Measurements from ENCODE around the gene LEFTY1. TPM values are rescaled to one million over a fixed set of nuclear protein-coding genes. Genes with fewer than 3 reads are reported as not detected.

The LEFTY1 gene
- total and polyA plus RNA-seq, 9 of the 15 experiments (the other 6 are each of a cell fraction or from before 2014, with no cell fraction given): 0.07 to 0.24 (median 0.17) TPM; not detected in 5

DNA sequence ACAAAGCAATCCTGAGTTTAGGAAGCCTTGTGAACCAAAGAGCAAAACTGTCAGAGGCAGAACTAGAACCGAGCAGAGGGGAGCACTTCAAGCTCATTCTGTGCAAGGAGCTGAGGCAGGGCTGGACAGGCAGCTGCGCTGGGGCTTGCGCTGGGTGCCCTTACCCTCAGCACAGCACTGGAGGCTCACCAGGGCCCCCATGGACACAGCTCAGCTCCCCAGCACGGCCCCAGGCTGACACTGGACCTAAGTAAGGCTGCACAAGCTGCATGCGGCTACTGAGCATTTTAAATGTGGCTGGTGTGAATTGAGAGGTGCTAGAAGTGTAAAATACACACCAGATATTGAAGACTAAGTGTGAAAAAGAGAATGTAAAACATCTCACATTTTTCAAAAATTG is 28.8 kb downstream of the LEFTY1 start:
- no peaks in the 10 kb centered on the region for H3K4me1 ChIP-seq (replicated peaks in 1 of 2; ENCODE audit: control insufficient read depth in 2 of 2, insufficient read depth in 2 of 2, low read length in 2 of 2)
- intact Hi-C loops (cut with micrococcal nuclease) (no loop called here), in situ Hi-C loops (cut with MboI) (no loop called here)
- H2AFZ ChIP-seq (ENCODE audit: low read depth, low read length): no peak overlapping the region
- no peak overlapping the region for H3K4me3 ChIP-seq
- no peaks in the 10 kb centered on the region for H3K9me3 ChIP-seq (replicated peaks; ENCODE audit: control insufficient read depth, insufficient read depth, low read depth, low read length)
- BruUV-seq (replicated peaks): no TSS peak
- no peaks in the 10 kb centered on the region for H3K9me1 ChIP-seq (ENCODE audit: control insufficient read depth, insufficient read depth, low read length)
- ChIA-PET POLR2A (interaction anchor here (0.6 to 2.0 kb wide), 8 partner anchors 13 to 421 kb away, joined by 3 to 8 read pairs (median 4); partner anchors contain the start of gene TMEM63A), CTCF (ENCODE audit: low intra/inter-chr PET ratio) (no interaction called here)
- FAIRE-seq (no peak), DNase-seq (ENCODE audit: extremely low read depth in 1 of 4, low spot score in 3 of 4) (no peak), ATAC-seq (no peak)
- H3K4me2 ChIP-seq (ENCODE audit: insufficient read depth, low read length): no peak overlapping the region
- 84% methylated on average over 5 of the region's 5 CpGs for WGBS (ENCODE audit: insufficient coverage, low coverage, missing lambda C conversion rate)
- no peaks in the 10 kb centered on the region for H4K20me1 ChIP-seq (replicated peaks; ENCODE audit: control insufficient read depth, insufficient read depth, low read length)
- H3K9ac ChIP-seq (ENCODE audit: insufficient read depth in 1 of 2, low read depth in 2 of 2, low read length in 2 of 2): no peak overlapping the region; a peak in 1 of 4 replicates
- H3K79me2 ChIP-seq (ENCODE audit: control insufficient read depth, insufficient read depth, low read length): no peaks in the 10 kb centered on the region
- H3K36me3 ChIP-seq (ENCODE audit: control insufficient read depth, insufficient read depth, low read length): peaks cover 86% of the 10 kb centered on the region; the same call in 2 of the 3 replicates
- no peaks in the 10 kb centered on the region for H3K27me3 ChIP-seq (ENCODE audit: control insufficient read depth in 2 of 2, insufficient read depth in 2 of 2, low read length in 2 of 2)
- no peak overlapping the region for H3K27ac ChIP-seq (ENCODE audit: extremely low read depth, low read depth, low read length)
- no peak for TF ChIP-seq MTF1 (CRISPR knock-in tag; IDR thresholded peaks at IDR 0.05; ENCODE audit: borderline replicate concordance)
- TF ChIP-seq ATF1 (CRISPR knock-in tag; IDR thresholded peaks at IDR 0.05): no peak
- no peak for TF ChIP-seq ATF1 (tag; IDR thresholded peaks at IDR 0.05)
- TF ChIP-seq, protein P1, sequence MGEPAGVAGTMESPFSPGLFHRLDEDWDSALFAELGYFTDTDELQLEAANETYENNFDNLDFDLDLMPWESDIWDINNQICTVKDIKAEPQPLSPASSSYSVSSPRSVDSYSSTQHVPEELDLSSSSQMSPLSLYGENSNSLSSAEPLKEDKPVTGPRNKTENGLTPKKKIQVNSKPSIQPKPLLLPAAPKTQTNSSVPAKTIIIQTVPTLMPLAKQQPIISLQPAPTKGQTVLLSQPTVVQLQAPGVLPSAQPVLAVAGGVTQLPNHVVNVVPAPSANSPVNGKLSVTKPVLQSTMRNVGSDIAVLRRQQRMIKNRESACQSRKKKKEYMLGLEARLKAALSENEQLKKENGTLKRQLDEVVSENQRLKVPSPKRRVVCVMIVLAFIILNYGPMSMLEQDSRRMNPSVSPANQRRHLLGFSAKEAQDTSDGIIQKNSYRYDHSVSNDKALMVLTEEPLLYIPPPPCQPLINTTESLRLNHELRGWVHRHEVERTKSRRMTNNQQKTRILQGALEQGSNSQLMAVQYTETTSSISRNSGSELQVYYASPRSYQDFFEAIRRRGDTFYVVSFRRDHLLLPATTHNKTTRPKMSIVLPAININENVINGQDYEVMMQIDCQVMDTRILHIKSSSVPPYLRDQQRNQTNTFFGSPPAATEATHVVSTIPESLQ (CRISPR knock-in tag; IDR thresholded peaks at IDR 0.05): no peak
- TF ChIP-seq, protein P2, sequence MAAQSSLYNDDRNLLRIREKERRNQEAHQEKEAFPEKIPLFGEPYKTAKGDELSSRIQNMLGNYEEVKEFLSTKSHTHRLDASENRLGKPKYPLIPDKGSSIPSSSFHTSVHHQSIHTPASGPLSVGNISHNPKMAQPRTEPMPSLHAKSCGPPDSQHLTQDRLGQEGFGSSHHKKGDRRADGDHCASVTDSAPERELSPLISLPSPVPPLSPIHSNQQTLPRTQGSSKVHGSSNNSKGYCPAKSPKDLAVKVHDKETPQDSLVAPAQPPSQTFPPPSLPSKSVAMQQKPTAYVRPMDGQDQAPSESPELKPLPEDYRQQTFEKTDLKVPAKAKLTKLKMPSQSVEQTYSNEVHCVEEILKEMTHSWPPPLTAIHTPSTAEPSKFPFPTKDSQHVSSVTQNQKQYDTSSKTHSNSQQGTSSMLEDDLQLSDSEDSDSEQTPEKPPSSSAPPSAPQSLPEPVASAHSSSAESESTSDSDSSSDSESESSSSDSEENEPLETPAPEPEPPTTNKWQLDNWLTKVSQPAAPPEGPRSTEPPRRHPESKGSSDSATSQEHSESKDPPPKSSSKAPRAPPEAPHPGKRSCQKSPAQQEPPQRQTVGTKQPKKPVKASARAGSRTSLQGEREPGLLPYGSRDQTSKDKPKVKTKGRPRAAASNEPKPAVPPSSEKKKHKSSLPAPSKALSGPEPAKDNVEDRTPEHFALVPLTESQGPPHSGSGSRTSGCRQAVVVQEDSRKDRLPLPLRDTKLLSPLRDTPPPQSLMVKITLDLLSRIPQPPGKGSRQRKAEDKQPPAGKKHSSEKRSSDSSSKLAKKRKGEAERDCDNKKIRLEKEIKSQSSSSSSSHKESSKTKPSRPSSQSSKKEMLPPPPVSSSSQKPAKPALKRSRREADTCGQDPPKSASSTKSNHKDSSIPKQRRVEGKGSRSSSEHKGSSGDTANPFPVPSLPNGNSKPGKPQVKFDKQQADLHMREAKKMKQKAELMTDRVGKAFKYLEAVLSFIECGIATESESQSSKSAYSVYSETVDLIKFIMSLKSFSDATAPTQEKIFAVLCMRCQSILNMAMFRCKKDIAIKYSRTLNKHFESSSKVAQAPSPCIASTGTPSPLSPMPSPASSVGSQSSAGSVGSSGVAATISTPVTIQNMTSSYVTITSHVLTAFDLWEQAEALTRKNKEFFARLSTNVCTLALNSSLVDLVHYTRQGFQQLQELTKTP (IDR thresholded peaks at IDR 0.05; ENCODE audit: low read depth in 1 of 2, partially characterized antibody in 2 of 2): no peak
- TF ChIP-seq EZH2 (IDR thresholded peaks at IDR 0.05; ENCODE audit: borderline replicate concordance, low read depth, low read length): no peak
- no peak for TF ChIP-seq CBX8 (IDR thresholded peaks at IDR 0.05; ENCODE audit: borderline replicate concordance, extremely low read depth, low read depth, low read length, poor library complexity, severe bottlenecking)
- TF ChIP-seq MED1 (CRISPR knock-in tag; IDR thresholded peaks at IDR 0.05; ENCODE audit: borderline replicate concordance): no peak
- TF ChIP-seq CEBPG (CRISPR knock-in tag; IDR thresholded peaks at IDR 0.05): no peak
- no peak for TF ChIP-seq CEBPG (tag; conservative IDR thresholded peaks at IDR 0.05 in 1 of 2, IDR thresholded peaks at IDR 0.05 in 1 of 2)
- TF ChIP-seq, protein P3, sequence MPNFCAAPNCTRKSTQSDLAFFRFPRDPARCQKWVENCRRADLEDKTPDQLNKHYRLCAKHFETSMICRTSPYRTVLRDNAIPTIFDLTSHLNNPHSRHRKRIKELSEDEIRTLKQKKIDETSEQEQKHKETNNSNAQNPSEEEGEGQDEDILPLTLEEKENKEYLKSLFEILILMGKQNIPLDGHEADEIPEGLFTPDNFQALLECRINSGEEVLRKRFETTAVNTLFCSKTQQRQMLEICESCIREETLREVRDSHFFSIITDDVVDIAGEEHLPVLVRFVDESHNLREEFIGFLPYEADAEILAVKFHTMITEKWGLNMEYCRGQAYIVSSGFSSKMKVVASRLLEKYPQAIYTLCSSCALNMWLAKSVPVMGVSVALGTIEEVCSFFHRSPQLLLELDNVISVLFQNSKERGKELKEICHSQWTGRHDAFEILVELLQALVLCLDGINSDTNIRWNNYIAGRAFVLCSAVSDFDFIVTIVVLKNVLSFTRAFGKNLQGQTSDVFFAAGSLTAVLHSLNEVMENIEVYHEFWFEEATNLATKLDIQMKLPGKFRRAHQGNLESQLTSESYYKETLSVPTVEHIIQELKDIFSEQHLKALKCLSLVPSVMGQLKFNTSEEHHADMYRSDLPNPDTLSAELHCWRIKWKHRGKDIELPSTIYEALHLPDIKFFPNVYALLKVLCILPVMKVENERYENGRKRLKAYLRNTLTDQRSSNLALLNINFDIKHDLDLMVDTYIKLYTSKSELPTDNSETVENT (CRISPR knock-in tag; IDR thresholded peaks at IDR 0.05): no peak
- no peak for TF ChIP-seq SMARCA5 (IDR thresholded peaks at IDR 0.05)

All from K562 (cell line).